ENCODE results near the gene SLC35B4. TPM values are rescaled to one million over a fixed set of nuclear protein-coding genes. Genes with fewer than 3 reads are reported as not detected.

Gene SLC35B4
- total and polyA plus RNA-seq, 2 donors (not counting 1 experiment from before 2014, with no cell fraction given): 6.0 to 14.8 TPM

DNA sequence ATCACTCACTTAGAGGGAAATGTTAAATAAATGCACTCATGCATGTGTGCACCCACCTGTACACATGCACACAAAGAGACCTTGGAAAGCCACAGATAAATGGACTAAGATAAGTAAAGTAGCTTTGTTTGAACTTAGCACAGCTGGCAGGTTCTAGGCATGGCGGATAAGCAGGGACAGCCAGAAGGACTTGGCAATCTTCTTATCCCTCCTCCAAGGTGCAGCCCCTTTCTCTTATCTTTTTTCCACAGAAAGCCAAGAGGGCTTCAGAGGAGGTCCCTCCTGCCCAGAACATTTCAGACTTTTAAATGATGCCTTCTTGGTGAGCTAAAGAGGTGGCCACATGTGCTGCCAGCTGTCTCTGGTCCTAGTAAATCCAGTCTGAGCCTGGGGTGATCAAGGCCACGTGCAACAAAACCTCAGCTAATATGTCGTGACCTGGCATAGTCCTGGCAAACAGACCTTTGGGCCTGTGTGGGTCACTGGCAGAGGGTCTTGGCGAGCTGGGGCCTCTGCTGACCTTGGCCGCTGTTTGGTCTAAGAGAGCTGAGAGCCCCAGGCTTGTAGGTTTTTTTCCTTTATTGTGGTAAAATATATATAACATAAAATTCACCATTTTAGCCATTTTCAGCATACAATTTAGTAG is 43.2 kb upstream of the SLC35B4 start:
- H3K4me3 Mint-ChIP-seq: no peak overlapping the region
- CTCF ChIA-PET: interaction anchor here (0.7 to 1.3 kb wide), 2 partner anchors 13 to 23 kb away, joined by 3 to 4 read pairs; no protein-coding TSS in a partner anchor
- no peak overlapping the region for H3K27ac Mint-ChIP-seq
- POLR2A ChIA-PET: no interaction called here
- H3K27ac ChIP-seq (ENCODE audit: low read length in 2 of 2): no peak overlapping the region
- H3K27me3 ChIP-seq (replicated peaks in 1 of 4; ENCODE audit: control extremely low read depth in 1 of 4, control insufficient read depth in 3 of 4, insufficient read depth in 4 of 4, low read length in 3 of 4): peaks cover 0 to 7% (median 2%) of the 10 kb centered on the region in 4 experiments
- H3K27me3 Mint-ChIP-seq: peaks cover 16% of the 10 kb centered on the region
- no peaks in the 10 kb centered on the region for H3K4me1 Mint-ChIP-seq
- H3K79me2 ChIP-seq (ENCODE audit: control insufficient read depth, insufficient read depth, low read length): no peaks in the 10 kb centered on the region
- H3K4me3 ChIP-seq (ENCODE audit: control extremely low read depth in 1 of 5, extremely low read depth in 1 of 5, insufficient read depth in 1 of 5, low read depth in 2 of 5, low read length in 4 of 5): no peak overlapping the region
- 85% methylated on average over 3 of the region's 5 CpGs for WGBS (ENCODE audit: insufficient coverage)
- no peak overlapping the region for H2AFZ ChIP-seq (ENCODE audit: insufficient read depth, low read depth, low read length, poor library complexity, severe bottlenecking)
- H3K9me3 ChIP-seq (ENCODE audit: control extremely low read depth in 1 of 3, control insufficient read depth in 2 of 3, insufficient read depth in 1 of 3, low read length in 2 of 3): no peaks in the 10 kb centered on the region
- H3K4me2 ChIP-seq (replicated peaks; ENCODE audit: low read depth, low read length, poor library complexity, severe bottlenecking): no peak overlapping the region
- H3K9me3 Mint-ChIP-seq (ENCODE audit: insufficient read depth): no peaks in the 10 kb centered on the region
- DNase-seq: no peak
- no peaks in the 10 kb centered on the region for H4K20me1 ChIP-seq (ENCODE audit: control insufficient read depth, insufficient read depth, low read length, poor library complexity, severe bottlenecking)
- no peak for ATAC-seq (ENCODE audit: low read depth)
- TF ChIP-seq CTCF (IDR thresholded peaks at IDR 0.05): no peak
- TF ChIP-seq EZH2 (IDR thresholded peaks at IDR 0.05; ENCODE audit: borderline replicate concordance, insufficient read depth, low read depth, low read length, poor library complexity, severe bottlenecking): no peak
- peaks cover 0 to 3% of the 10 kb centered on the region in 2 donors for H3K4me1 ChIP-seq (ENCODE audit: control insufficient read depth in 2 of 2, insufficient read depth in 2 of 2, low read length in 2 of 2)
- H3K9ac ChIP-seq (ENCODE audit: low read length): no peak overlapping the region
- H3K36me3 ChIP-seq (replicated peaks in 1 of 2; ENCODE audit: control extremely low read depth in 1 of 2, control insufficient read depth in 1 of 2, extremely low read depth in 1 of 2, insufficient read depth in 2 of 2, low read length in 1 of 2): no peaks in the 10 kb centered on the region
- intact Hi-C loops (cut with micrococcal nuclease): no loop called here

GRCh38 chr7:134357486-134357885 is 40.8 kb upstream of the SLC35B4 start:
- Mint-ChIP-seq H3K27ac (no peak overlapping the region), H3K4me3 (no peak overlapping the region), H3K4me1 (no peaks in the 10 kb centered on the region), H3K9me3 (ENCODE audit: insufficient read depth) (no peaks in the 10 kb centered on the region), H3K27me3 (peaks cover 8% of the 10 kb centered on the region)
- WGBS (ENCODE audit: insufficient coverage): 100% methylated on average over 2 of the region's 4 CpGs
- DNase-seq: no peak
- Histone ChIP-seq H2AFZ (ENCODE audit: insufficient read depth, low read depth, low read length, poor library complexity, severe bottlenecking) (no peak overlapping the region), H3K36me3 (replicated peaks in 1 of 2; ENCODE audit: control extremely low read depth in 1 of 2, control insufficient read depth in 1 of 2, extremely low read depth in 1 of 2, insufficient read depth in 2 of 2, low read length in 1 of 2) (no peaks in the 10 kb centered on the region), H3K27me3 (replicated peaks in 1 of 4; ENCODE audit: control extremely low read depth in 1 of 4, control insufficient read depth in 3 of 4, insufficient read depth in 4 of 4, low read length in 3 of 4) (peaks cover 0 to 4% (median 2%) of the 10 kb centered on the region in 4 experiments), H3K4me3 (ENCODE audit: control extremely low read depth in 1 of 5, extremely low read depth in 1 of 5, insufficient read depth in 1 of 5, low read depth in 2 of 5, low read length in 4 of 5) (no peak overlapping the region), H3K9ac (ENCODE audit: low read length) (no peak overlapping the region), H4K20me1 (ENCODE audit: control insufficient read depth, insufficient read depth, low read length, poor library complexity, severe bottlenecking) (no peaks in the 10 kb centered on the region), H3K79me2 (ENCODE audit: control insufficient read depth, insufficient read depth, low read length) (no peaks in the 10 kb centered on the region), H3K27ac (ENCODE audit: low read length in 2 of 2) (no peak overlapping the region), H3K4me1 (ENCODE audit: control insufficient read depth in 2 of 2, insufficient read depth in 2 of 2, low read length in 2 of 2) (peaks cover 0 to 3% of the 10 kb centered on the region in 2 donors), H3K4me2 (replicated peaks; ENCODE audit: low read depth, low read length, poor library complexity, severe bottlenecking) (no peak overlapping the region), H3K9me3 (ENCODE audit: control extremely low read depth in 1 of 3, control insufficient read depth in 2 of 3, insufficient read depth in 1 of 3, low read length in 2 of 3) (no peaks in the 10 kb centered on the region)
- CTCF ChIA-PET: interaction anchor here (0.9 to 2.2 kb wide), 5 partner anchors 9 to 217 kb away, joined by 3 to 8 read pairs (median 5); partner anchors contain the start of gene SLC35B4
- intact Hi-C loops (cut with micrococcal nuclease): no loop called here
- POLR2A ChIA-PET: no interaction called here
- TF ChIP-seq CTCF (IDR thresholded peaks at IDR 0.05) (no peak), EZH2 (IDR thresholded peaks at IDR 0.05; ENCODE audit: borderline replicate concordance, insufficient read depth, low read depth, low read length, poor library complexity, severe bottlenecking) (no peak)
- no peak for ATAC-seq (ENCODE audit: low read depth)

Measured in B cell (primary cell).